GM15510 (cell line): ENCODE data around the gene TPRG1L.

ENCODE experiments used
- POLR2A ChIP-seq: IDR thresholded peaks from 3 replicates; pipeline ENCODE4 v1.6.1; 2011; ENCODE audit warnings: borderline replicate concordance; ENCODE audit not compliant: insufficient read length; ENCODE audit errors: extremely low read depth

The TPRG1L gene

GRCh38 chr1:3641046-3641760 lies 16.4 kb downstream of the TPRG1L start:
- TF ChIP-seq POLR2A, result no peak

DNA sequence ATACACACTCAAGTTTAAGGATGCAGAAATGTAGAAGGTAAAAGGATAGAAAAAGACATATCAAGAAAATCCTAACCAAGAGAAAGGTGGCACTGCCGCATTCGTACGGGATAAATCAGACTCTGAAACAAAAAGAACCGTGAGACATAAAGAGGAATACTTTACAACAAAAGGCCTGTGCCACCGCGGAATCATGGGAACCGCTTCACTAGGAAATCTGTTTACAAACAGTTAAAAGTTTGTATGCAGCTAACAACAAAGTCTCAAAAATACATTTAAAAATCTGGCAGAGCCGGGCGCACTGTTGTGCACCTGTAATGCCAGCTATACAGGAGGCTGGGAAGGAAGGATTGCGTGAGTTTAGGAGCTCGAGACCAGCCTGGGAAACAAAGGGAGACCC lies 17.0 kb downstream of the TPRG1L start:
- no peak for TF ChIP-seq POLR2A

GRCh38 chr1:3642919-3643675 lies 18.3 kb downstream of the TPRG1L start:
- no peak for TF ChIP-seq POLR2A

GRCh38 chr1:3644273-3644672 lies 19.5 kb downstream of the TPRG1L start:
- TF ChIP-seq POLR2A, result no peak

DNA sequence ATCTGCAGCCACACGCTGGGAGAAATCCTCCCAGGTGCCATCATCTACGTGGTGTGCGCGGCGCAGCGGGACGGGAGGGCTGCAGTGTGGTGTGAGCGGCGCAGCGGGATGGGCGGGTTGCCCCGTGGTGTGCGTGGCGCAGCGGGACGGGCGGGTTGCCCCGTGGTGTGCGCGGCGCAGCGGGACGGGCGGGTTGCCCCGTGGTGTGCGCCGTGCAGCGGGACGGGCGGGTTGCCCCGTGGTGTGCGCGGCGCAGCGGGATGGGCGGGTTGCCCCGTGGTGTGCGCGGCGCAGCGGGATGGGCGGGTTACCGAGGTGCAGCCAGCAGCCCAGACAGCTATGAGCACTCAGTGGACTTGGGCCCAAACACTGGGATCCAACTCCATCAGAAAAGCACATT lies 20.4 kb downstream of the TPRG1L start:
- TF ChIP-seq POLR2A, result no peak

- TF ChIP-seq POLR2A, result no peak
These were observed 21.0 kb downstream of the TPRG1L start for GRCh38 chr1:3645666-3646355.

DNA sequence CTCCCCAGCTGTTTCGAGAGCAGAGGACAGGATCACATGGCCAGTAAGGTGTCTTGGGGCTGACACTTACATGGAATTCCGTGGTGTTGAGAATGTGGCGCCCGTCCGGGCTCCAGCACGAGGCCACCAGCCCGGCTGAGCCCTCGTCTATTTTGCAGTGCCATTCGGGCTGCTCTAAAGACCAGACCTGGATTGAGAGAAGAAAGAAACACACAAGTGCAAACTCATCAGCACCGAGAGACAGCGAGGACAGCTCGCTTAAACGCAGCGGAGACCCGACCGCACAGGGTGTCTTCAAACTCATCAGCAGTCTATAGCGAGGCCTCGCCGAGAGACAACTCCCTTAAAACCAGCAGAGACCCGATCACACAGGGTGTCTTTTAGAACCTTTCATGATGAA lies 21.8 kb downstream of the TPRG1L start:
- TF ChIP-seq POLR2A, result no peak

GRCh38 chr1:3649342-3650247 lies 24.8 kb downstream of the TPRG1L start, which contains the start of gene WRAP73:
Gene WRAP73 (minus strand): TSS chr1:3650103. CDS start chr1:3649999, 104 bp downstream.
- peak; percentile 80 for TF ChIP-seq POLR2A

- TF ChIP-seq POLR2A, result no peak
These were observed 25.6 kb downstream of the TPRG1L start for GRCh38 chr1:3650248-3651025.

DNA sequence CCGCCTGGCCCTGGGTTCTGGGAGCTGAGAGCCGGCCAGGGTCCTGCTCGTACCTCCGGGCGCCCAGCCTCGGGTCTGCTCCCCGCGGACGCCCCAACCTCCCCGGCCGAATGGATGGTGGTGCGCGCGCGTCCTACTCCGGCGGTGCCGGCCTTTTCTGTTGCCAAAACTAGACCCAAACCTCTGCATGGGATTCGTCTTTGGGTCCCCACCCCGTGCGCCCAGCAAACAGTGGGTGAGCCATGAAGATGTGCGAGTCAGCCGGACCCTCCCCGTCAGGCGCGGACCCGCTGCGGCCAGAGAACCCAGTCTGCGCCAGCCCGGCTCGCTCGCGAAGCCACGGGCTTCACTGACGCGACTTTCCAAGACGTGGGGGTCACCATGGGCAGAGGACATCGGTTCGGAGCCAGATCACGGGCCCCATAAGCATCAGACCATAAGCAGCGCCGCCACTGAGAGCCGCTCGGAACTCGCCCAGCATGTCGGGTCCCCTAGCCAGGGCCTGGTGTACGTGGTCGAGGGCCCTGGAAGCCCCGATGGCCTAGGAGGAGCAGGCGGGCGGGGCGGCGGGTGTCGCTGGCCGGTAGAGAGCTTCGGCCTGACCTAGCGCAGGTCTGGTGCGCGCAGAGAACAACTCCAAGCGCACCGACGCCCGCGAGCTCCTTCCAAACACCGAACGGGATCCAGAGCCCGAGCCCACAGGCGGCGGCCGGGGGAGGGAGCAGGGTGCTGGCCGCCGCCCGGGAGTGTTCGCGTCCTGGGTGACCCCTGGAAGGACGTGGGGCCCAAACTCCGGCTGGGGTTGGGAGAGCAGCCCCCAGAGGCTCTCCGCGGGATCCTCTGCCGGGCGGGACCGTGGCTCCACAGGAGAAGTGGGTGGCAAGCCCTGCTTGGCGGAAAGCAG lies 26.5 kb downstream of the TPRG1L start:
- TF ChIP-seq POLR2A, result no peak

DNA sequence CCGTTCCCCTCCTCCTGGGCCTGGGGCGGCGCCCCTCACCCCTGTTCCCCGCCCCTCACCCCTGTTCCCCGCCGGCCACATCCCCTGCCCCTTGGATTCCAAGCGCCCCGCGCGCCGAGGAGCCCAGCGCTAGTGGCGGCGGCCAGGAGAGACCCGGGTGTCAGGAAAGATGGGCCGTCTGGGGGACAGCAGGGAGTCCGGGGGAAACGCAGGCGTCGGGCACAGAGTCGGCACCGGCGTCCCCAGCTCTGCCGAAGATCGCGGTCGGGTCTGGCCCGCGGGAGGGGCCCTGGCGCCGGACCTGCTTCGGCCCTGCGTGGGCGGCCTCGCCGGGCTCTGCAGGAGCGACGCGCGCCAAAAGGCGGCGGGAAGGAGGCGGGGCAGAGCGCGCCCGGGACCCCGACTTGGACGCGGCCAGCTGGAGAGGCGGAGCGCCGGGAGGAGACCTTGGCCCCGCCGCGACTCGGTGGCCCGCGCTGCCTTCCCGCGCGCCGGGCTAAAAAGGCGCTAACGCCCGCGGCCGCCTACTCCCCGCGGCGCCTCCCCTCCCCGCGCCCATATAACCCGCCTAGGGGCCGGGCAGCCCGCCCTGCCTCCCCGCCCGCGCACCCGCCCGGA lies 27.2 kb downstream of the TPRG1L start, which contains the start of gene TP73:
TSS of gene TP73 (plus strand) at position 587 of the 618 bp plus-strand sequence. CDS start 29,850 bp downstream, outside the sequence.
- no peak for TF ChIP-seq POLR2A
